ENCODE data around the gene CDK12.
"Not testable (repeated sequence)": the region's sequence is repeated elsewhere in the genome, so short reads cannot be mapped to it uniquely, and the experiment has no call there.

Gene CDK12

GRCh38 chr17:39529455-39529854, 68.2 kb downstream of the CDK12 start:
- no peak for TF ChIP-seq CTCF (IDR thresholded peaks at IDR 0.05; ENCODE audit: low read depth, low read length)
- in situ Hi-C loops (cut with HindIII; ENCODE audit: low sequenced_read_pairs), result no loop called here
- no peak for DNase-seq (ENCODE audit: low read depth, low spot score)
- no peak overlapping the region for H3K4me3 ChIP-seq (ENCODE audit: low read depth, low read length)

GRCh38 chr17:39530513-39530912, 69.2 kb downstream of the CDK12 start:
- in situ Hi-C loops (cut with HindIII; ENCODE audit: low sequenced_read_pairs), result no loop called here
- no peak for TF ChIP-seq CTCF (IDR thresholded peaks at IDR 0.05; ENCODE audit: low read depth, low read length)
- DNase-seq (ENCODE audit: low read depth, low spot score), result no peak

DNA sequence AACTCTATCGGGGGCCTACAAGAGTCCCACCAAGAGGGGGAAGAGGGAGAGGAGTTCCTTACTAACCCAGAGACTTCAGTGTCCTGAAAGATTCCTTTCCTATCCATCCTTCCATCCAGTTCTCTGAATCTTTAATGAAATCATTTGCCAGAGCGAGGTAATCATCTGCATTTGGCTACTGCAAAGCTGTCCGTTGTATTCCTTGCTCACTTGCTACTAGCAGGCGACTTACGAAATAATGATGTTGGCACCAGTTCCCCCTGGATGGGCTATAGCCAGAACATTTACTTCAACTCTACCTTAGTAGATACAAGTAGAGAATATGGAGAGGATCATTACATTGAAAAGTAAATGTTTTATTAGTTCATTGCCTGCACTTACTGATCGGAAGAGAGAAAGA, 70.0 kb downstream of the CDK12 start:
- H3K4me3 ChIP-seq (ENCODE audit: low read depth, low read length), result no peak overlapping the region
- in situ Hi-C loops (cut with HindIII; ENCODE audit: low sequenced_read_pairs), result no loop called here
- no peak for TF ChIP-seq CTCF (IDR thresholded peaks at IDR 0.05; ENCODE audit: low read depth, low read length)
- no peak for DNase-seq (ENCODE audit: low read depth, low spot score)

More at GRCh38 chr17:39530513-39530912, 69.2 kb downstream of the CDK12 start:
- no peak overlapping the region for H3K4me3 ChIP-seq (ENCODE audit: low read depth, low read length)

DNA sequence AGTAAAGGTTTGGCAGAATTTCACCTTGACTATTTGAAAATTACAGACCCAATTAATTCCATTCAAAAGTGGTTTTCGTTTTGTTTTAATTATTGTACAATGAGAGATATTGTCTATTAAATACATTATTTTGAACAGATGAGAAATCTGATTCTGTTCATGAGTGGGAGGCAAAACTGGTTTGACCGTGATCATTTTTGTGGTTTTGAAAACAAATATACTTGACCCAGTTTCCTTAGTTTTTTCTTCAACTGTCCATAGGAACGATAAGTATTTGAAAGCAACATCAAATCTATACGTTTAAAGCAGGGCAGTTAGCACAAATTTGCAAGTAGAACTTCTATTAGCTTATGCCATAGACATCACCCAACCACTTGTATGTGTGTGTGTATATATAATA, 72.6 kb downstream of the CDK12 start:
- H3K4me3 ChIP-seq (ENCODE audit: low read depth, low read length), result no peak overlapping the region
- DNase-seq (ENCODE audit: low read depth, low spot score), result no peak
- TF ChIP-seq CTCF (IDR thresholded peaks at IDR 0.05; ENCODE audit: low read depth, low read length), result no peak
- in situ Hi-C loops (cut with HindIII; ENCODE audit: low sequenced_read_pairs), result no loop called here

GRCh38 chr17:39534768-39535405, 73.6 kb downstream of the CDK12 start:
- no peak overlapping the region for H3K4me3 ChIP-seq (ENCODE audit: low read depth, low read length)
- in situ Hi-C loops (cut with HindIII; ENCODE audit: low sequenced_read_pairs), result no loop called here
- TF ChIP-seq CTCF (IDR thresholded peaks at IDR 0.05; ENCODE audit: low read depth, low read length), result no peak
- no peak for DNase-seq (ENCODE audit: low read depth, low spot score)

DNA sequence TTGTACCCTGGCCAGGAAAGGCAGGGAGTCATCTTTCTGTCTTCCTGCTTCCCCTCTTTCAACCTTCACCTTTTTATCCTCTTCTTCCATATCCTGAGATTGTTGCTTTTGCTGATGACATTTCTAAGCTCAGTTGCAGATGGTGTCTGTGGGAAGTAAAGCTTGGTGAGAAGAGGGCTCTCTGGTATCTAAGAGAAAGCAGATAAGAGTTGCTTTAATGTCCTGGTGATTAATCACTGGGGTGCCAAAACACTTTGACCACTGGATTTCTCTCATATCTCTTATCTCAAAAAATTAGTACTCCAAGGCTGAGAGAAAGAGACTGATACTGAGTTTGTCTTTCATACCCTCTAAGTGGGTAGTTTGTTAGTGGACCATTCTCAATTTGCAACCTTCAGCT, 75.2 kb downstream of the CDK12 start:
- in situ Hi-C loops (cut with HindIII; ENCODE audit: low sequenced_read_pairs), result no loop called here
- H3K4me3 ChIP-seq (ENCODE audit: low read depth, low read length), result no peak overlapping the region
- no peak for TF ChIP-seq CTCF (IDR thresholded peaks at IDR 0.05; ENCODE audit: low read depth, low read length)
- DNase-seq (ENCODE audit: low read depth, low spot score), result no peak

DNA sequence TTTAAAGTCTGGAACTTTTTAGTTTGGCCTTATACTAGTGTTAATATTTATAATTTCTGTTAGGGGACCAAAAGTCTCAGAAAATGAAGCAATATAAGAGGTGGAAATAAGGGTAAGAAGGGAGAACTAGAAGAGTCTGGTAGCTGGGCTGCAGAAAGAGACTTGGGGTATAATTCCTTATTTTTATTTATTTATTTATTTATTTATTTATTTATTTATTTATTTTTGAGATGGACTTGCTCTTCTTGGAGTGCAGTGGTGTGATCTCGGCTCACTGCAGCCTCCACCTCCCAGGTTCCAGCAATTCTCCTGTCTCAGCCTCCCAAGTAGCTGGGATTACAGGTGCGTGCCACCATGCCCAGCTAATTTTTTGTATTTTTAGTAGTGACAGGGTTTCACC, 76.1 kb downstream of the CDK12 start:
- in situ Hi-C loops (cut with HindIII; ENCODE audit: low sequenced_read_pairs); DNase-seq (ENCODE audit: low read depth, low spot score): not testable (repeated sequence)

More for the DNA sequence above, 76.1 kb downstream of the CDK12 start:
- not testable (repeated sequence) for H3K4me3 ChIP-seq (ENCODE audit: low read depth, low read length)
